A172 (cell line): Measurements from ENCODE around the gene GFPT1. TPM values are rescaled to one million over a fixed set of nuclear protein-coding genes. Genes with fewer than 3 reads are reported as not detected.
A peak's percentile ranks its signal among the peaks of the same experiment; 100 is the strongest.
"Not testable (repeated sequence)": the region's sequence is repeated elsewhere in the genome, so short reads cannot be mapped to it uniquely, and the experiment has no call there.

Experiments
- DNase-seq: peaks from one replicate; pipeline ENCODE4 v3.0.0-alpha.2; 2015; ENCODE audit warnings: low spot score
- total RNA-seq: library from RNA; depleted of rRNA; stranded (reverse); fragments of >200 nt; shearing (Covaris generic); gene quantifications from 2 replicates; pipeline ENCODE4 v1.2.3, GENCODE V29; 2014; rRNA removed

Gene GFPT1
- total RNA-seq, result 31.9 and 39.5 TPM in 2 replicates

DNA sequence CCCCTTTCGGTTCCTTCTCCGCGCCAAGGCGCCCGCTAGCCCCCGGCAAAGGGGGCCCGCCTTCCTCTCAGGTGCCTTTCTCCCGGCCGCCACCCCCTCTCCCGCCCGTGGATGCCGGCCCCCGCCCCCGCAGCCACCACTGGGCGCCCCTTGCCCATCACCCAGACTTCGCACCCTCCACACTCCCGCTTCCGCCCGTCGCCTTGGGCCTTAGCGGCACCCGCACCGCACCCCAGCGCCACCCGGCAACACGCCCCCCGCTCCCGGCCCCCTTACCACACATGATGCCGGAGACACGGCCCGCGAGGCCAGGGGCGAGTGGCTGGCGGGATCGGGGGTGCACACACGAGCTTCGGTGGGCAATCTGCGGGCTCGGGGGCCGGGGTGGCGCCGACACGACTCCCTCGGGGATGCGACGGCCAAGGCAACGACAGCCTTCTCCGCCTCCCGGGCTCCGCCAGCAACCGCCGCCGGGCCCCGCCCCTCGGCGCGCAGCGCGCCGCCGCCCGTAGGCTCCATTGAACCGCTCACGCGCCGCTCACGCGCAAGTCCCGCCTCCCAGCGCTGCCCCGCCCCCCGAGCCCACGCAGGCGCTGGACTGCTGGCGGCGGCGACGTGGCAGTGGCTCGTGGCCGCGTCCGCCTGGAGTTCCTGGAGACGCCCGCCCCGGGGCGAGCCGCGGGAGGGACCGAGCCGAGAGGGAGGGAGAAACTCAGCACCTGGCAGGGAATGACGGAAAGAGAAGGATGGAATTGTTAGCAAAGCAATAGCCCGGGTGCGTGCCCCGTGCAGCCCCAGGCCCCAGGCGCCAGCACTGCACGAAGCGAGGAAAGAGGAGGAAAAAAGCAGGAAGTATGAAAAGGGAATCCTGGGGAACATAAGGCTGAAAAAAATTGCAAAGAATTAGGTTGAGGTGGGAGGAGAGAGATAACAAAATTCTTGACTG, at the start of gene GFPT1:
TSS of gene GFPT1 (minus strand) at position 439 of the 946 bp plus-strand sequence. CDS start at position 283, 156 bp downstream.
- peak; percentile 83 for DNase-seq

DNA sequence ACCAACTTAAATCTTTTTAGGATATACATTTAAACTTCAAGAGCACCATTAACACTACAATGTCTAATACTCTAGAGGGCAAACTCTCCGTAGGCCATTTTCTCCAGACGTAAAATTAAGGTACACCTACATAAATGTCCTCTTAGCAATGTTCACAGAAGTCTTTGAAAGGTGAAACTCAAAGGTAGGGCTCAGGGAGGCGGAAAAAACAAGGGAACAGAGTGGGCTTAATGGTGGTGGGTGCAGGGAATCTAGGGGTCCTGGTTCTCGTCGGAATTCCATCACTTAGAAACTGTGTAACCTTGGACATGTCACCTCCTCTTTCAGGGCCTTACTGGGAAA, 49.5 kb upstream of the GFPT1 start:
- peak; percentile 6 for DNase-seq

DNA sequence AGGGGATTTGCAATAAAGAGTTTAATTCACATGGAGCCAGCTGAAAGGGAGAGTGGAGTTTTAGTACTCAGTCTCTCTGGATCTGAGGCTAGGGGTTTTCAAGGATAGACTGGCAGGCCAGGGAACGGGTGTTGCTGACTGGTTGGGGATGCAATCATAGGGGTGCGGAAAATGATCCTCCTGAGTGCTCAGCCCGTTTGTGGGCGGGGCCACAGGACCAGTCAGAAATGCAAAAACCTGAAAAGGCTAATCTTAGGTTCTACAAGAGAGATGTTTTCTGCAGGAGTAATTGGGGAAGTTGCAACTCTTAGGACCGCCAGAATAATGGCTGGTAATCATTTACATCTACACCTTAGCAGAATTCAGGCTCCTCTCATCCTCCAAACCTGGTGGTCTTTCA, 47.7 kb upstream of the GFPT1 start:
- DNase-seq, result no peak

DNA sequence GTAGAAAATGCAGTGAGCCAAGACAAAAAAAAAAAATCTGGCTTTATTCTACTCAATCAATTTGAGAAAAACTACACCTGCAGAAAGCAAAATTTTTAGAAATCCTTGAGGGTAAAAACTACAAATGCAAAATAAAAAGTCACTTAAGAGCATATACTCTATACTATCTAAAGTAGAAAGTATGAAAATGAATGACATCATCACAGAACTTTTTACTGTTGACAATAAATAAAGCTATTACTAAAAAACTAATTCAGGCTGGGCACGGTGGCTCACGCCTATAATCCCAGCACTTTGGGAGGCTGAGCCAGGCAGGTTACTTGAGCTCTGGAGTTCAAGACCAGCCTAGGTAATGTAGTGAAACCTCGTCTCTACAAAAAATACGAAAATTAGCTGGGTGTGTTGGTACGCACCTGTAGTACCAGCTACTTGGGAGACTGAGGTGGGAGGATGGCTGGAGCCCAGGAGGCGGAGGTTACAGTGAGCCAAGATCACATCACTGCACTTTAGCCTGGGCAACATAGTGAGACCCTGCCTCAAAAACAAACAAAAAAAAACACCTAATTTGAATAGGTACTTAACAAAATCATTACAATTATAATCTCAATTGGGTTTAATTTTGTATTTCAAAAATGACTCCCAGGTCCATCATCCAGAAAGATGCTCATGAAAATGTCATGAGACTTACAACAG, 42.6 kb upstream of the GFPT1 start:
- DNase-seq, result no peak

- DNase-seq, result no peak
These were observed 42.0 kb upstream of the GFPT1 start for GRCh38 chr2:69428981-69429380.

DNA sequence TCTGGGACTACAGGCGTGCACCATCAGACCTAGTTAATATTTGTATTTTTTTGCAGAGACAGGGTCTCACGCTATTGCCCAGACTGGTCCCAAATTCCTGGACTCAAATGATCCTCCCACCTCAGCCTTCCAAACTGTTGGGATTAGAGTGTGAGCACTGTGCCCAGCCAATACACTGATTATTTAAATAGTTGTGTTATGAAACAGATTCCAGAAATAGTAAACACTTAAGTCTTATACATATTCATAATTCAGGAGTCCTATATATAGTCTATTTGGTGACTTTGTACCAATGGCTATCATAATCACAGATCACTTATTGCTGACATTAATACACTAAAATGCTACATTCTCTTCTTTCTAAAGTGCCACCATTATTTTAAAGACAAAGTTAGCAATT, 37.4 kb upstream of the GFPT1 start:
- no peak for DNase-seq

DNA sequence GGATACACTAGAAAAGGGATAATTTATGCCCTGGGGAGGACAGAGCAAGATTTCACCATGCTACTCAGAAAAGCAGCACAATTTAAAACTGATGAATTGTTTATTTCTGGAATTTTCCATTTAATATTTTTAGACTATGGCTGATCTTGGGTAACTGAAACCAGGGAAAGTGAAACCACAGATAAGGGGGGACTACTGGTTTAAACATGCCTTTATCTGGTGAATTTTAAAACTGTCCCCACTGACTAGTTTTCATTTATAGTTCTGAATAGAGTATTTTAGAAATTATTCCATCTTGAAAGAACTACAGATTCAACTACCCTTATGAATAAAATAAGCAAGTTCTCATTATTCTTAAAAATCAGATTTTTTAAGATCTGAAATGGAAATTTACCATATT, 35.2 kb upstream of the GFPT1 start:
- no peak for DNase-seq

DNA sequence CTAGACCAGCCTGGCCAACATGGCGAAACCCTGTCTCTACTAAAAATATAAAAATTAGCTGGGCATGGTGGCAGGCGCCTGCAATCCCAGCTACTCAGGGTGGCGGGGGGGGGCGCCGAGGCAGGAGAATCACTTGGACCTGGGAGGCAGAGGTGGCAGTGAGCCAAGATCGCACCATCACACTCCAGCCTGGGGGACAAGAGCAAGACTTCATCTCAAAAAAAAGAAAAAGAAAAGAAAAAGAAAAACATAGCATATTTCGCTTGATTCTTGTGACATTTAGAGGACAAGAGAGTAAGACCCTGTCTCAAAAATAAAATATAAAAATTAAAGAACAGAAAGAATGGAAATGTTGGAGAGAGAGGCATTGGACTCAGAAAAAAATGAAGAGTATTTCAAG, 32.1 kb upstream of the GFPT1 start:
- DNase-seq, result not testable (repeated sequence)

DNA sequence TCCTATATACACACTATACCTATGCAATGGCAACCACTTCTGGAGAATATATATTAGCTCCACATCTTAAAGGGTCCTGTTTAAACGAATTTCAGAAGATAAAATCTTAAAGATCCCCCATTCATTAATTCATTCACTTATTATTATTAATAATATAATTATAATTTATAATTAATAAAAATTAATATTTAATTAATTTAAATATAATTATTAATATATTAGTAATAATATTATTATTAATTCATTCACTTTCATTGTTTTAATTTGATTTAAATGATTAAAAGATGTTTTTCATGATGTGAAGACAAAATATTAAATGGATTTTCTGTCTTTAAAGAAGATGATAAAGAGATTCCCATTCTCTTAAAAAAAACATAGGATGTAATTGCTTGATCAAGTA, 29.1 kb upstream of the GFPT1 start:
- no peak for DNase-seq

DNA sequence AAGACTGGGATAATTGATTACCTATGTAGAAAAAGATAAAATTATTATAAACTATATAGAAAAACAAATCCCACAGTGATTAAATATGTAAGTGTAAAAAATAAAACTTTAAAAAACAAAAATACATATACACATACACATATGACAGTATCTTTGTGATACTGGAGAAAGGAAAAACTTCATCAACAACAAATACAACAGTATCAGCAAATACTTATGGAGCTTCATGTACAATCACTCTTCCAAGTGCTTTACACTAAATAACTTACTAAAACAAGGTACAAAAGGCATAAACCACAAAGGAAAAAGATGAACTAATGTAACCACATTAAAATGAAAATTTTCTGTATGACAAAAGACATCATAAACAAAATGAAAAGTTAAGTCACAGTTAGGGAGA, 24.1 kb upstream of the GFPT1 start:
- DNase-seq, result no peak

GRCh38 chr2:69405306-69405705, 18.3 kb upstream of the GFPT1 start:
- DNase-seq, result no peak

- DNase-seq, result no peak
These were observed 13.1 kb upstream of the GFPT1 start for GRCh38 chr2:69400121-69400520.

DNA sequence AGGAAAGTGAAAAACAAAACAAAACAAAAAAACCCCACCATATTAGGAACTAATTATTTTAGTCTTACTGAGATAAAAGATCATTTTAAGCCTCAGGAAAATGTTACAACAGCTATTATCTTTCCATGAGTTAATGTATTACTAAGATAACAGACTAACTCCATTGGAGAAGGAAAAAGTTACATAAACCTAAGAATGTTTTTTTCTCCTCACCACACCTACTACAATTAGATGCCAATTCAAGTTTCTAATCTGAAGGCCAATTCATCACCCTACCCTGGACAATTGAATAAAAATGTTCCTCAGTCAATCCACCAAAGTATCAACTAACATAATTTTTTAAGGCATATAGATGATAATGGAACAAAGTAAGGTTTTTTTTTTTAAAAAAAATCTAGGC, 10.2 kb upstream of the GFPT1 start:
- DNase-seq, result no peak

DNA sequence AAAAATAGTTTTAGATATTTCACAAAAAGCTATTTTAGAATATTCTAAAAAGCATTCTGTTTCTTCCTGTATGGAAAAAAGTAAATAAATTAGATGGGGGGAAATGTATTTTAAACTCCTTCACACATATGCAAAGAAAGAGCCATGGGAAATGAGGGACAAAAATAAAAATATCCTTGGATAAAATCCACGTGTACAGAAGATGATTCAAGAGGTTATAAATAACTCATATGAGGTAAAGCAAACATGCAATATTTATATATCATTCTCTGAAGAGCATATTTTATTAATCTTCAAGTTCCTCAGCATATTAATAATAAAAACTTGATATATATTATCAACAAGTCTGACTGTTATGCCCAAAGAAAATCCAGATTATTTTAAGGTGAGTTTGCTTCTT, 8.8 kb upstream of the GFPT1 start:
- no peak for DNase-seq

GRCh38 chr2:69393963-69394362, 6.9 kb upstream of the GFPT1 start:
- DNase-seq, result no peak

DNA sequence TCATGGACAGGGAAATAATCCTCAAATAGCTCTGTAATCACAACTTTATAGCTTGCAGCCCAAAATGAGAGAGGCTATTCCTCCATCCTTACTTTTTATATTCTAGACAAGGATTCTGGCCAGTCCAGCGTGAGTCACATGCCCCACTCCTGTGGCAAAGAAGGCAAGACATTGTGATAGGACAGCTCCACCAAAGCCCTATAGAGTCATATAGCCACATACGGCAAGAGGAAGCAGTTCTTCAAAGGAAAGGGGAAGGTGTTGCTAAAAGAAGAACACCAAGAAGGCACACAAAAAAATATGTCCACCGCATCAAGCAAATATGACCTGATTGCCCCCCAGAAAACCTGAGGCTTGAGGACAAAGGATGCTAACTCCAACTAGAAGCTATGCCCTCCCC, 3.4 kb upstream of the GFPT1 start:
- DNase-seq, result no peak

GRCh38 chr2:69390001-69390400, 3.0 kb upstream of the GFPT1 start:
- no peak for DNase-seq

DNA sequence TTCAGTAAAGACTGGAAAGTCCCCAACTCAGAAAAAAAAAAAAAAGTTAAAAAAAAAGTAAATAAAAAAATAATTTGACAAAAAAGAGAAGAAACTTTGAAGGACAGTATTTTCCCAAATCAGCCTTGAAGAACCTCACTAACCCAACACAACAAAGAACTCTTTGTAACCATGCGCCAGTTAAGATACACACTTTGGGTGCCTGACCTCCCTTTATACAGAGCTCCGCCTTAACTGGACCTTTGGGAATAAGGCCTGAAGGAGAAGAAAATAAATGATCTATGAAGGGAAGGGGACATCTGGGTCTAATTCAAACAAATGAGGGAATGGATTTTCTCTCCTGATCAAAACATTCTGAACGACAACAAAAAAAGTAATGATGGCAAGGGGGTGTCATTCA, 2.2 kb upstream of the GFPT1 start:
- DNase-seq, result no peak

- DNase-seq, result no peak
These were observed 899 bp upstream of the GFPT1 start for GRCh38 chr2:69387770-69388481.

DNA sequence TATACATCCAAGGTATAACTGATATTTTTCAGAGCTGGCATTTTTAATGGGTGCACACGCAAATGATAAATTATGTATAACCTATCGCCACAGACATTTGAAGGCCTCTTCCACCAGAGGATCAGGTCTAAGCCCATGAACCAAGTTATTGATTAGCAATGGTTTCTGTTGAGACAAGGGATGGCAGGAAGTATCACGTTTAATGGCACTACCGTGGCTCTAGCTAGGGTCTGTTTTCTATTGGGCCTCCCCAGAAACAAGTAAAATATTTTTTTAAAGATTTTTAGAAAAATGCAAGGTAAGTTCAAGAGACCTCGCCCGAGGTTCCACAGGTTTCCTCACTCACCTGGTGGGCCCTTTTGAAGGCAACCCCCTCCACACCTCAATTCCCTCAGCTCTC, 667 bp downstream of the GFPT1 start:
- no peak for DNase-seq

- DNase-seq, result no peak
These were observed 1.4 kb downstream of the GFPT1 start for GRCh38 chr2:69385443-69386151.

DNA sequence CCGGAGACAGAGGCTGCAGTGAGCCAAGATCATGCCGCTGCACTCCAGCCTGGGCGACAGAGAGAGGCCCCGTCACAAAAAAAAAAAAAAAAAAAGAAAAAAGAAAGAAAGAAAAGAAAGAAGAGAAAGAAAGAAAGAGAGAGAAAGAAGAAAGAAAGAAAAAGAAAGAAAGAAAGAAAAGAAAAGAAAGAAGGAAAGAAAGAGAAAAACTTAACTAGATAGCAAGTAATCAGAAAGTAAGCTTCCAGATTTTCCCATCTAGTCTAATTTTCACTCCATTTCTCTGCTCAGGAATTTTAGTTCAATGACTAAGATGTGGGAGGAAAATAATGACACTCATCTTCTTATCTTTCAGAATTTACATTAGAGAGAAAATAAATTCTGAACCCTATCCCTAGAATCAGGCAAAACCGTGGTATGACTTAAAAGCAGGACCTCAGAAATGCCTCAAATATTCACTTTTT, 2.4 kb downstream of the GFPT1 start:
- peak; percentile 15 for DNase-seq
